T1000 (cell line): Measurements from ENCODE around the gene ATP13A2.

Experiments used
- DNase-seq: peaks from one replicate; lab custom pipeline; 2025; ENCODE audit warnings: mixed read lengths; lab: John Stamatoyannopoulos, UW

Gene ATP13A2

GRCh38 chr1:17001760-17002523 lies 9.8 kb downstream of the ATP13A2 start:
- DNase-seq = no peak

DNA sequence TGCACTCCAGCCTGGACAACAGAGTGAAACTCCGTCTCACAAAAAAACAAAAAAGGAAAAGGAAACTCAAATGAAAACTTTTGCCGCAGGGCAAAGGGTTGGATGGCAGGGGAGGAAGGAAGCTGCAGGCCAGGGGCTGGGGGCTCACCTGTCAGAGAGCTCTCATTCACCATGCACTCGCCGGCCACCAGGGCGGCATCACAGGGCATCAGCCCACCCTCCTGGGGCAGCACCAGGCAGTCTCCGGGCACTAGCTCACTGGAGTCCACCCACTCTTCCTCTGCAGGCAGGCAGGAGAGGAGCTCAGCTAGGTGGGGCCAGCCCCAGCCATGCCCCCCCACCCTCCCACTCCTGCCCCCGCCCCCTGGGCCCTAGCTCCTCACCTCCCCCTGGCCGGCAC lies 11.9 kb downstream of the ATP13A2 start:
- DNase-seq = no peak

DNA sequence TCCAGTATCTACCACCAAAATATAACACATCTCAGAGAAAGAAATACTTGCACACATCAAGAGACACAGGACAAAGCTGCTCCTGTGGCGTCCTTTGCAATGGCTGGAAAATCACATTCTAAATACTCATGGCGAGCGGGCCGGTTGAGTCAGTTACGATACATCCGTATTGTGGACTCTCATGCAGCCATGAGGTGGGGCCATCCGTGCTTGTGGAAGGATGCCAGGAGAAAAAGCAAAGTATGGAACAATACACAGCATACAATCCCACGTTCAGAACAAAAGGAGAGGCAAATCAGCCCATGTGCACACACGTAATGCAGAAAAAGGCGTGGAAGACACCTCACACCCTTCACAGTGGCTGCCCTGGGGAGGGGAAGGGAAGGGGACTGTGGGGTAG lies 13.1 kb downstream of the ATP13A2 start:
- DNase-seq = no peak

GRCh38 chr1:16996845-16997244 lies 14.9 kb downstream of the ATP13A2 start:
- no peak for DNase-seq

GRCh38 chr1:16993521-16994038 lies 18.1 kb downstream of the ATP13A2 start:
- no peak for DNase-seq

DNA sequence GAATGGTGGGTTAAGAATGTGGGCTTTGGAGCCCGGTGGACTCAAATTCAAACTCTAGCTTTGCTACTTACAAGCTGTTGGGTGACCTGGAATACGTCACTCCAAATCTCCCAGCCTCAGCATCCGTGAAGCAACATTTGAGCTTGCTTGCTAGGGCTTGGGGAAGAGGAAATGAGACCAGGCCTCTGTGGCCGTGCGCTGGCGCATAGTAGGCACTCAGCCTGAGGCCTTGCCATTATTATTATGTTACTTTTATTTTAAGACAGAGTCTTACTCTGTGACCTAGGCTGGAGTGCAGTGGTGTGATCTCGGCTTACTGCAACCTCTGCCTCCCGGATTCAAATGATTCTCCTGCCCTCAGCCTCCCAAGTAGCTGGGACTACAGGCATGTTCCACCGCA lies 19.1 kb downstream of the ATP13A2 start:
- no peak for DNase-seq

DNA sequence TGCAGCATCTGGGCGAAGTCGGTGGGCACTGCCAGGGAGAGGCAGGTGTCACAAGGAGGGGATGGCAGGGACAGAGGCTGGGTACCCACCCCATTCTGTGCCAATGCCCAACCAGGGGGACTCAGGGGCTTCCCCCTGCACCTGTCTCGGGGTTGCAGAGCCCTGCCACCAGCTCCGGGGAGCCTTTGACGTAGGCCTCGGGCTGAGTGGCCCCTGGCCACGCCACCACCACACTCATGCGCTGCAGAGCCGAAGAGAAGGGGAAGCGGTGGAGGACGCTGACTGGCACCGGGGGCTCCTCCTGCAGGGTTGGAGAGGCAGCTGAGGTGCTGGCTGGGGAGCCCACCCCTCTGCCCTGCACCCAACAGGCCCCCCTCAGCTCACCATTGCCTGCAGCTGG lies 19.6 kb downstream of the ATP13A2 start:
- no peak for DNase-seq

GRCh38 chr1:16991571-16991970 lies 20.2 kb downstream of the ATP13A2 start:
- no peak for DNase-seq

- DNase-seq = no peak
These were observed 21.9 kb downstream of the ATP13A2 start for GRCh38 chr1:16989676-16990391.

GRCh38 chr1:16988210-16988609 lies 23.5 kb downstream of the ATP13A2 start:
- DNase-seq = no peak

DNA sequence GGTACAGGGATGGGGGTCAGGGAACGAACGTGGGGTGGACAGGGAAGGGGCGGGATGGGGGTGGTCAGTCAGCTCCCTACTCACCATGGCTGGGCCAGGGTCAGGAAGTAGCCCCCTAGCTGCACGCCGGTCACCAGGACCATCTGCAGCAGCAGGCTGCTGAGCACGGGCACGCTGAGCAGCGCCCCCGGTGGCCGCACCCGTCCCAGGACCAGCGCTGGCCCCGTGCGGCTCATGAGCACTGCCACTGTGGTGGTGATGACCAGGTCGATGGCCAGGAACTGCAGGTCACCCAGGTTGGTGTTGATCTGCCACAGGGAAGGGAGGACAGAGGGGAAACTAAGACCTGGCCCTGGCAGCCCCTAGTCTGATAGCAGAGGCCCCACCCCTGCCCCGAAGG lies 24.8 kb downstream of the ATP13A2 start:
- DNase-seq = no peak

DNA sequence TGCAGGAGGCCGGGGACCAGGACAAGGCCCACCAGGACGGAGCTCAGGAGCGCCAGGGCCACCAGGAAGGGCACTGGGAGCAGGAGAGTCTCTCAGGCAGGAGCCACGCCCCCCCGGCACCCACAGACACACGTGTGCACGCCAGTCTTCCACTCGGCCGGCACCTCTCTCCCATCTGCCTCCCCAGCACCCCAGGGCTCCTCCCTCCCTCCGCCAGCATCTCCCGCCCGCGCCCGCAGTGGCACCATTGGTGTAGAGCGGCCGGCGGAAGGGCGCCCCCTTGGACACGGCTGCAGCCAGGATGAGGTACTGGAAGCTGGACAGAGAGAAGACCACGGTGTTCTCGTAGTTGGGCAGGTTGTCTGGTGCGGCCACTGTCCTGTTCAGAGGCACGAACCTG lies 25.2 kb downstream of the ATP13A2 start:
- no peak for DNase-seq

GRCh38 chr1:16986113-16986512 lies 25.6 kb downstream of the ATP13A2 start:
- no peak for DNase-seq

DNA sequence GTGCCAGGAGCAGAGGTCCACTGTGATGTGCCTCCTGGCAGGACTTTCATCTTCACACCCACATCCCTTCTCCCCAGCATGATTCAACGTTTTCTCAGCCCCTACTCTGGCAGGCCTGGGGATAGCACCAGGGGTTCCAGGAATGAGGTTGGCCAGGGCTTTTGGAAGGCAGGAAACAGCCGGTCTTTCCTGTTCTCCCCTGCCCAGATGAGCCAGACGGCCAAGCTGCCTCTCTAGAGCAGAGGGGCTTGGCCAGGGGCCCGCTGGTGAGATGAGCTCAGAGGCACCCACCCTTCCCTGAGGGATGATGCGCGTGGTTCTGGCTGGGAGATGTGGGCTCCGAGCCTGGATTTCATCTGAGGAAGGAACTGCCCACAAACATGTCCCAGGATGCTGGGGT lies 27.0 kb downstream of the ATP13A2 start:
- peak; percentile 72 for DNase-seq

- DNase-seq = no peak
These were observed 28.1 kb downstream of the ATP13A2 start for GRCh38 chr1:16983649-16984048.

DNA sequence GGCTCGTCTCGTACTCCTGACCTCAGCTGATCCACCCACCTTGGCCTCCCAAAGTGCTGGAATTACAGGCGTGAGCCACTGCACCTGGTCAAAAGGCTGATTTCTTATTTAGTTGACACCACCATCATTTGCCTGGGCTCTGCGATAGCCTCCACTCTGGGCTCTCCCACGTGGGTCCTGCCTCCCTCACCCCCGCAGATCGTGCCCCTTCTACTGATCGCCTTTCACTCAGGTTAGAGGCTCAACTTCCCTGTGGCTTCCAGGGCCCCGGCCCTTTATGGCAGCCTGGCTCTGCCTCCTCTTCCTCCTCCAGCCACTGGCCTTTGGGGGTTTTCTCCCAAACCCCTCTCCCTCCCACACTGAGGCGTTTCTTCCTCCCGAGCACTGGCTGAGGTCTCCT lies 28.8 kb downstream of the ATP13A2 start:
- no peak for DNase-seq

DNA sequence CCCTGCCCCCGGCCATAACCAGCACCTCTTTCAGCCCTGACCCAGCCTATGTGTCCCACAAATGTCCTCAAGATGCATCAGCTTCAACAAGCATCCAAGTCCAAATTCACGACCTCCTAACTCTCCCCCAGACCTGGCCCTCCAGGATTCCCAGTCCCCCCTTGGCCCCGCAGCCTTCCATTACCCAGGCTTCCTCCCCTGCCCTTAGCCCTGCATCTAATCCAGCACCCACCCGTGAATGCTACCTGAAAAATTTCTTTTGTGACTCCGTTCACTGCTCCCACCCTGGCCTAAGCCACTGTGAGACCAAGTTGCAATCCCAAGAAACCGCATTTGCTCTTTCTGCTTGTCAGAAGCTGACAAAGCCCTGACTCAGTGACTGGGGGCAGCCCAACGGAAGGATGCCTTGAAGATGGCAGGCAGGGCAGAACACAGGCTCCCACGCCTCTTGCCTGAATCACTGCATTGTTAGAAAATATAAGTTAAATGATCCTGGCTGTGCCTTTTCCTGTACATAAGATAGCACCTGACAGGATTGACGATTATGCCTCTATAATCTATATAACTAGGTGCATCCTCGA lies 30.4 kb downstream of the ATP13A2 start:
- DNase-seq = peak; percentile 48

DNA sequence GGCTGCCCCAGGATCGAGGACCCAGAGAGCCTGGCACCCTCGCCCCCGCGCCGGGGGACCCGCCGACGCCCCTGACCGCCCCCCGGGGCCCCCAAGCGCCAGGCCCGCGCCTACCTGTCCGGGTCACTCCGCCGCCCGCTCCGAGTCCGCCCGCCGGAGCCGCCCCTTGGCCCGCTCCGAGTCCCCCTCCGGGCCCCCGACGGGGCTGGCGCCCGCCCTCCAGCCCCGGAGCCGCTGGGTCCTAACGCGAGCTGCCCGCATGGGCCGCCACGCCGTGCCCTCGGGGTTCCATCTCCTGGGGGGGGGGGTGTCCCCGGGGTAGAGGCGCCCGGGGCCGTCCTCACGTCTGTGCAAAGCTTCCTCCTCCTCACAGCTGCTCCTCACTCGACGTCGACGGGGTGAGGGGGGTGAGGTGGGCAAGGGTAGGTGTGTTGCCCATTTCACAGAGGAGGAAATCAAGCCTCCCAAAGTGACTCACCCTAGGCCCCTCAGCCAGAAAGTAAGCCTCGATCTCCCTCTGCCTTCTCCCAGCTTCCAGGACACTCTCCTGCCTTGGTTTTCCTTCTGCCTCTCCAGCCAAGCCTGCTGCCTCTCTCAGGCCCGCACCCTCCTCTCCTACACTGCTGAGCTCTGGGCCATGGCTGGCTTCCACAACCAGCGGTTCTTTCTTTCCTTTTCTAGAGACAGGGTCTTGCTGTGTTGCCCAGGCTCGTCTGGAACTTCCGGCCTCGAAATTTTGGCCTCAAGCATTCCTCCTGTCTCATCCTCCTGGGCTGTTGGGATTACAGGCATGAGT lies 31.1 kb downstream of the ATP13A2 start, which contains the start of gene MFAP2:
Gene MFAP2 (minus strand): TSS at position 148 of the 796 bp plus-strand sequence. CDS start 2,347 bp downstream, outside the sequence.
- DNase-seq = no peak

GRCh38 chr1:16979475-16980327 lies 32.0 kb downstream of the ATP13A2 start:
- DNase-seq = no peak

DNA sequence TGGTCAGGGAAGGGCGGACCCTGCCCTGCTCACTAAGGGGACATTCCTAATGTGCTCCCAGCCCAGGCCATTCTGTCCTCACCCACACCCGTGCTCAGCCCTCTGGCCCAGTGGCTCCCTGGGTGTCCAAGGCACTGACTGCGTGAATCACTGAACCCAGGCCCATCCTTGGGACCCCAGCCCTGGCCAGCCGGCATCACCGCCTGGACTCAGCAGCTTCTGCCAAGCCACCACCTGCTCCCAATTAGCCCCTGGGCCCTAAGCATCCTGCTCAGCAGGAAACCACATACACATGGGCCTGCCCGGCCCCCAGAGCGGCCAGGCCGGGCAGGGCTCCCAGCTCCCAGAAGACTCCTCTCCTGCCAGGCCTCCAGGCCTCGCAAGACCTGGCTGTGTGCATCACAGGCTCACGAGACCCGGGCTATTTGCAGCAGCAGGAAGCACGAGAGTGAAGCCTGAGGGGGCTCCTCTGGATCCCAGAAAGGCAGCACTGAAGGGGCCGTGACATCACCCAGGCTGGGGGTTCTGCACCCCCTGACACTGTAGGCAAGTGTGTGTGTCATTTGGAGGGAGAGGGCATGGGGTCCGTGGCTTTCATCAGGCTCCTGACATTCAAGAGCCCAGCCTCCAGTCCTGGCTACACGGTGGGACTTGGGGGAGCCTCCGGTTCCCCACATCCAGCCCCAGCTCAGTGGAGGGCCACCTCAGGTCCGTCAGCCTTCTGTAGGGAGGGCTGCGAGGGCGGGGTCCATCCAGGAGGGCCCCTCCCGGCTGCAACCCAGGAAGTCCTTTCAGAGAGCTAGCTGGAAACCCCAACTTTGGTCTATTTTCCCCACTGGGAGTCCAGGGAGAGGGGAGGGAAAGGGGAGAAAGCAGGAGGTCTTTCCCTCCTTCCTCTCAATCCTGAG lies 32.9 kb downstream of the ATP13A2 start:
- peak; percentile 53 for DNase-seq
